Muscle layer of duodenum (tissue), 2 donors: Measurements from ENCODE around the gene FOXF1.

Source experiments
- H3K27ac ChIP-seq: one replicate; pipeline ENCODE4 v1.7.0; 2013; ENCODE audit warnings: mild to moderate bottlenecking, low read length
- H3K27me3 ChIP-seq: one replicate; pipeline ENCODE4 v1.7.0; 2013; ENCODE audit warnings: low read depth, mild to moderate bottlenecking, control low read depth, low read length
- H3K36me3 ChIP-seq, 2 donors: one replicate each; pipeline ENCODE4 v1.7.0; 2013; ENCODE audit warnings: low read length in 2 of 2, control low read depth in 1 of 2, mild to moderate bottlenecking in 1 of 2; ENCODE audit not compliant: insufficient read depth in 2 of 2, control insufficient read depth in 1 of 2
- H3K4me1 ChIP-seq, 2 donors: one replicate each; pipeline ENCODE4 v1.7.0; 2013; ENCODE audit warnings: low read length in 2 of 2, mild to moderate bottlenecking in 2 of 2, control low read depth in 1 of 2, moderate library complexity in 1 of 2; ENCODE audit not compliant: insufficient read depth in 2 of 2, control insufficient read depth in 1 of 2
- H3K4me3 ChIP-seq, 2 donors: one replicate each; pipeline ENCODE4 v1.7.0; 2013; ENCODE audit warnings: low read length in 2 of 2, low read depth in 1 of 2, mild to moderate bottlenecking in 1 of 2
- H3K9me3 ChIP-seq, 2 donors: one replicate each; pipeline ENCODE4 v1.7.0; 2013; ENCODE audit warnings: low read length in 2 of 2, control low read depth in 1 of 2, mild to moderate bottlenecking in 1 of 2; ENCODE audit not compliant: control insufficient read depth in 1 of 2
- donor health status: healthy.

The FOXF1 gene

DNA sequence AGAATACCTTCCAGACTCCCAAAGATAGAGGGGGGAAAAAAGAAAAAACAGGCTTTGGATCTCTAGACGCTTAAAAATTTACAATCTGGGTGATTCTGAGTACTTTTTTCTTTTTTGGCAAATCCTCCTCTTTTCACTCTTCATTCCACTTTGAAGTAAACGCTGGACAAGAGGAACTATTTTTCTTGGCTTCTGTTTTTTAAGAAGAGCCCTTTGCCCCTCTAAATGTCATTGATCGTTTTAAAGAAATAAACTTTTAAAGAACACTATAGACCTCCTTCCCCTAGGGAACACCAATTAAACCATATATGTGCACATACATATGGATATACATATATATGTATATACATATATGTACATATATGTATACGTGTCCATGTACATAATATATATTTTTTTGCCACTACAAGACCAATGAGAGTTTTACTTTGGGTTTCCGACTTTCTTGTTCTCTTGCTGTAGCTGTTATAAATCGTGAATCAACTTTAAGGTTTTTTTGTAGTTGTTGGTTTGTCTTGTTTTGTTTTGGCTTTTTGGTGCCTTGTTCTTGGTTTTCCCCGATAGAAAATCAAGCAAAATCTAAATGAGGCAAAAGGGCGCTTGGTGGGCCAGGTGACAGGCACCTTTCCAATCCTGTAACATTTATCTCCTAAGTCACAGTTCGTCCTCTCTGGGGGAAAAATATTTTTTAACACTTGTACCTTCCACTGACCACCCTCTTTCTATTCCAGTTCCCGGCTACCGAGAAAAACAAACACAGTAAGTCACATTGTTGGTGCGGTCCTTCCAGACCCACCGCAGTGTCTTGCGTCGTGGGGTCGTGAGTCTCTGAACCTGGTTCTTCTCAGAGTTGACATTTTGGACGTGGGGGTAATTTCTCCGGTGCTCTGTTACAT is 4.4 kb downstream of the FOXF1 start:
- H3K4me3 ChIP-seq = peak overlapping the region; percentile 83 to 87
- peaks cover 11% of the 10 kb centered on the region for H3K27me3 ChIP-seq
- no peaks in the 10 kb centered on the region for H3K9me3 ChIP-seq
- no peaks in the 10 kb centered on the region for H3K36me3 ChIP-seq
- peak overlapping the region; percentile 83 for H3K27ac ChIP-seq
- H3K4me1 ChIP-seq = peaks cover 3 to 20% of the 10 kb centered on the region in 2 donors

DNA sequence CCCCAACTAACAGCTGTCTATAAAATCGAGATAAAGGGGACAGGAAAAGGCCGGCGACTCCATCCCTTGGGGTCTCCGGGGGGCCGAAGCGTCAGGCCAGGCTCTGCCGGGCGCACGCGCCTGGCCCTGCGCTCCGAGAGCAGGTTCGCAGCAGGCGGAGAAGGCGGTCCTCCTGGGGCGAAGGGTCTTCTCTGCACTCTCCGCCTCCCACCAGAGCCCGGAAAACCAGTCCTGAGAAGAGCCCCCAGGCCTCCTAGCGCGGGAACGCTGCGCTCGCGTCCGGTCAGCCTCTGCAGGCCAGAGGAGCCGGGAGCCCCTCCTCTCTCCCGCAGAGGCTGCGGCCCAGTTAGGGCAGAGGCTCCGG is 5.1 kb downstream of the FOXF1 start:
- H3K27me3 ChIP-seq = peaks cover 11% of the 10 kb centered on the region
- H3K36me3 ChIP-seq = no peaks in the 10 kb centered on the region
- peak overlapping the region; percentile 83 to 87 for H3K4me3 ChIP-seq
- peak overlapping the region; percentile 83 for H3K27ac ChIP-seq
- H3K4me1 ChIP-seq = peaks cover 6 to 27% of the 10 kb centered on the region in 2 donors
- no peaks in the 10 kb centered on the region for H3K9me3 ChIP-seq

DNA sequence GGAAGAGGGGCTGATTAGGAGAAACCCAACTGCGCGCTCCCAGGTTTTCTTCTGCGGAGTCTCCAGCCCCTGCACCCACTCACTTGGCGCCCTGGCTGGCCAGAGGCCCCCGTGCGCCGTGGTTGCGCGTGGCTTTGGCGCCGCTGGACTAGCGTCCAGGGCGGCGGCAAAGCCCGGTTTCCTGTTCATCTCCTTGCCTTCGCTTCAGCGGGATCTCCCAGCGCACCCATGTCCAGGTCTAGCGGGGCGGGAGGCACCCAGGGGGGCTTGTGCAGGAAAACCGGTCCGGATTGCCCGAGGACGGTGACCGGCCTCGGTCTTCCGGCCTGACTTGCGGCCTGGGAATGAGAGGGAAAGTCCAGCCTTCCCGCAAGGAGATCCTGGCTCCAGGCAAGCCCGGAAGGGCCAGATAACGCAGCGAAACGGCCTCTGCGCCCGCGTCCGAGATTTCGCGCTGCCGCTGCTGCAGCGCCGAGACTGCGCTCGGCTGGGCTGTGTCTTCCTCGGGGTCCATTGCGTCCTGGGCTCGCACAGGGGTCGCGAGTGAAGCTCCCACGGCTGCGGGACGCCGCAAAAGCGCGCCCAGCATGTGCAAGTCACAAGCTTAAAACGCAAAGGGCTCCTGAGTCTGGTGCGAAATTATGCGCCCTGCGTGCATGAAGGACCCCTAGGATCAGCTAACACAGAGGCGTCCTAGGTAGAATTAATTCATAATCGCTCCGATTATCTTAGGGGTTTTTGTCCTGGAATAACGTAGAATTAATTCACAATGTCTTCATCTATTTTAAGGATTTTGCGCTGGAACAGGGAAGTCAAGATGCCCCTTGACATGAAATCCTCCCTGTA is 5.7 kb downstream of the FOXF1 start:
- H3K4me1 ChIP-seq = peaks cover 7 to 31% of the 10 kb centered on the region in 2 donors
- H3K9me3 ChIP-seq = no peaks in the 10 kb centered on the region
- H3K4me3 ChIP-seq = peak overlapping the region; percentile 83 to 87
- peaks cover 11% of the 10 kb centered on the region for H3K27me3 ChIP-seq
- H3K36me3 ChIP-seq = no peaks in the 10 kb centered on the region
- peak overlapping the region; percentile 83 for H3K27ac ChIP-seq

DNA sequence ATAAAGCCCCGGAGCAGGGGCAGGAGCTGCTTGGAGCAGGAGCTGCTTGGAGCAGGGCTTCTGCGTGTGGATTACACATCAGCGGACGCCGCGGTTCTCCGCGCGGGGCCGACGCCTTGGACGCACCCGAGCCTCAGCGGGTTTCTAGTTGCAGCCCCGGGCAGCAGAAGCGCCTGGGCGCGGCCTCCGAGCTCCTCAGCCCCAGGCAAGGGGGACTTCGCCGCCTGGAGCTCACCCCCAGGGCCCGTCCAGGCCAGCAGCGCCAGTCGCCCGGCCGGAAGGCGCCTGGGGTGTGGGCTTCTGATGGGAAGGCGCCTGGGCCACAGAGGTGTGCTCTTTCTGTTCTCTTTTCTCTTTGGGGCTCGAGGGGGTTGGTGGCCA is 6.3 kb downstream of the FOXF1 start:
- peak overlapping the region; percentile 83 to 87 for H3K4me3 ChIP-seq
- H3K27ac ChIP-seq = peak overlapping the region; percentile 83
- peaks cover 7 to 31% of the 10 kb centered on the region in 2 donors for H3K4me1 ChIP-seq
- no peaks in the 10 kb centered on the region for H3K36me3 ChIP-seq
- H3K9me3 ChIP-seq = no peaks in the 10 kb centered on the region
- H3K27me3 ChIP-seq = peaks cover 7% of the 10 kb centered on the region

DNA sequence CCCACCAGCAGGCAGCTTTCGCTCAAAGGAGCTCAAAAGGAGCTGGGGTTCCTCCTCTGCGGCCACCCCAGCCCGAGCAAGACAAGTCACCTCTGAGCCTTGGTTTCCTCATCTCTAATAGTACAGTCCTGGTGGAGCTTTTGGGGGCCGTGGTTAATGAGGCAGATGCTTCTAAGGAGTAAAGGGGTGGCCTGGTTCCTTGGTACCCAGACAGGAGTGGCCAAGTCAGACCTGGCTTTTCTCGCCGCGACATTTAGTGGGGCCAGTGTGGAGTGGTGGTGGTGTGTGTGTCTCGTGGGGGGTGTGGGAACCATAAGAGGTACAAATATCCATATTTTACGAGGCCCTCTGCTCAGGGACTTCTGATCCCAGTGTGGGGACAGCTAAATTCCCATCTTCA is 6.7 kb downstream of the FOXF1 start:
- Histone ChIP-seq H3K4me1 (peaks cover 7 to 31% of the 10 kb centered on the region in 2 donors), H3K27me3 (peaks cover 5% of the 10 kb centered on the region), H3K4me3 (peak overlapping the region; percentile 5 to 87), H3K36me3 (no peaks in the 10 kb centered on the region), H3K27ac (peak overlapping the region; percentile 83), H3K9me3 (no peaks in the 10 kb centered on the region)

DNA sequence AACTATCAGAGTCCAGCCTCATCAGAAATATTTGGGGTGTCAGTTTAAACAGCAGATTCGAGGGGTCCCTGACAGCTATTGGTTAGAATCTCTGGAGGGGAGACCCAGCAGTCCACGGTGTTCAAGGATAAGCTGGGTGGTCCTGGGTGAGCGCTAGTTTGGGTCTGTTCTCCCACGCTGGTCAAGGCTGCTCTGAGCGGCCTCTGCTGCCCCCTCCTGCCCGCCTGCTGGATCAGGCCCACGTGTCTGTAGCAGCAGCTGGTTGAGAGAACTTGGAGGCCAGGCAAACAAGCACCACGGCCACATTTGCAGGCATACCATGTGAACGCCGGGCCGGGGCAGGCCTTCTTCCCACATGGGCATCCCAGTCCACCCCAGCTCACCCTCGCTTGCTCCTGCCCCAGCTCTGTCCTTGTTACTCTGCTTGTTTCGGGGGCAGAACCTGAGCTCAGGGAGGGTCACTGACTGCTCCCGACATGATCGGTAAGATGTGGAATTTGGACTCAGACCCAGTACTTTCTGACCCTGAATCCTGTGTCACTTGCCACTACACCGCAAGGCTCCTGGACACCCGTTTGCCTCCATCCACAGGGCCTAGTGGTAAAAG is 7.4 kb downstream of the FOXF1 start:
- H3K4me1 ChIP-seq = peaks cover 7 to 31% of the 10 kb centered on the region in 2 donors
- no peaks in the 10 kb centered on the region for H3K9me3 ChIP-seq
- H3K27ac ChIP-seq = peak overlapping the region; percentile 83
- H3K27me3 ChIP-seq = peaks cover 5% of the 10 kb centered on the region
- peak overlapping the region; percentile 5 to 87 for H3K4me3 ChIP-seq
- no peaks in the 10 kb centered on the region for H3K36me3 ChIP-seq

DNA sequence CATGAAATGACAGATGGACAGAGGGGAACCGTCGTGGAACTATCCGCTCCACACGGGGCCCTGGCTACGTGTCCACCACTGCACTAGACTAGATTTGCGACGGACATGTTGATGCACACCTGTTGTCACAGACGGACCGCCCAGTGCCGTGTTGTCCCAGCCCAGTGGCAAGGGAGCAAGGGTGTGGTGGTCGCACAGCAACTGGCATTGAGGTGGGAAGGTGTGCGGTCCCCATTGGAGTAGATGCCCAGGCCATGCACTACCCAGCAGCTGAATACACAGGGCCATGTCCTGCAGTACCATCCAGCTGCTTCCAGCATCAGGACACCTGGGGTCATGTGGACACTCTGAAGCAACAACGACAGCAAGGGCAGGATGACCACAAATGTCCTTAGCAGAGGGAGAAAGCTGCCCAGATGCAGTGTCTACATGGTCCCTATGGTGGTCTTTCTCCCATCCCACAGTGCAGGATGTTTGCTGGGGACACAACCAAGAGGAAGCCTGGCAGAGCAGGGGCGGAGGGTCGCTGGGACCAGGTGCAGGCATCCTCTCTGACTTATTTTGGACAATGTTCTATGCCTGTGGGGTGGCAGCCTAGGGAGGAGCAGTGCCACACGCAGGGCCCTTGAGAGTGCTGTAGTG is 8.8 kb downstream of the FOXF1 start:
- Histone ChIP-seq H3K9me3 (no peaks in the 10 kb centered on the region), H3K27me3 (peaks cover 5% of the 10 kb centered on the region), H3K27ac (peak overlapping the region; percentile 2), H3K36me3 (no peaks in the 10 kb centered on the region), H3K4me1 (peaks cover 7 to 39% of the 10 kb centered on the region in 2 donors), H3K4me3 (peak overlapping the region in 1 of 2 donors; percentile 47)

DNA sequence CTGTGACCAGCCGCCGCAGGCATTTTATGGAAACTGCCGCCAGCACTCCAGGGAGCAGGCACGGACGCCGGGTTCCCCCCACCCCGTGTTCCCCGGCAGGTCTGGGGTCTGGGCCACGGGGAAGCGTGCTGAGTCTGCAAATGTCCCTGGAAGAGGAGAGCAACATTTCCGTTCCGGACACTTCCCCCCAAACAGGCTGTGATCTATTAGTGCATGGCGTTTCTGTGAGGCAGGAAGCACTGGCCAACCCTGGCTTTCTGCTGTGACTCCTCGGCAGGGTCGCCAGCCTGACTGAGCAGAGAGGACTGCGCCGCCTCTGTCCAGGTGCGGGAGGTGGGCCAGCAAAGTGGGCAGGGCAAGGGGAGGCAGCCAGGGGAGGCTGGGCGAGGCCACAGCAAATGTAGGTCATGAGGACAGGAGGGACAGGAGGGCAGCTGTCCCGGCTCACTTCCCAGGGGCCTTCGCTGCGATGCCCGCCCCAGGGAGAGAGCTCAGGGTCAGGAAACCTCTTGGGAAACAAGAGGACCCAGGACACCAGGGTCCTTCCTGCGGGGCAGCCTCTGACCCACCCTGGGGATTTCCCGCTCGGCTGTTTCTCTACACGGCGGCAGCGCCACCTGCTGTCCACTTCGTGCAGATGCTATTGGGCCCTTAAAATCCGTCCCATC is 9.5 kb downstream of the FOXF1 start:
- Histone ChIP-seq H3K4me1 (peaks cover 7 to 40% of the 10 kb centered on the region in 2 donors), H3K9me3 (no peaks in the 10 kb centered on the region), H3K36me3 (no peaks in the 10 kb centered on the region), H3K4me3 (peak overlapping the region; percentile 21 to 47), H3K27ac (no peak overlapping the region), H3K27me3 (peaks cover 5% of the 10 kb centered on the region)

DNA sequence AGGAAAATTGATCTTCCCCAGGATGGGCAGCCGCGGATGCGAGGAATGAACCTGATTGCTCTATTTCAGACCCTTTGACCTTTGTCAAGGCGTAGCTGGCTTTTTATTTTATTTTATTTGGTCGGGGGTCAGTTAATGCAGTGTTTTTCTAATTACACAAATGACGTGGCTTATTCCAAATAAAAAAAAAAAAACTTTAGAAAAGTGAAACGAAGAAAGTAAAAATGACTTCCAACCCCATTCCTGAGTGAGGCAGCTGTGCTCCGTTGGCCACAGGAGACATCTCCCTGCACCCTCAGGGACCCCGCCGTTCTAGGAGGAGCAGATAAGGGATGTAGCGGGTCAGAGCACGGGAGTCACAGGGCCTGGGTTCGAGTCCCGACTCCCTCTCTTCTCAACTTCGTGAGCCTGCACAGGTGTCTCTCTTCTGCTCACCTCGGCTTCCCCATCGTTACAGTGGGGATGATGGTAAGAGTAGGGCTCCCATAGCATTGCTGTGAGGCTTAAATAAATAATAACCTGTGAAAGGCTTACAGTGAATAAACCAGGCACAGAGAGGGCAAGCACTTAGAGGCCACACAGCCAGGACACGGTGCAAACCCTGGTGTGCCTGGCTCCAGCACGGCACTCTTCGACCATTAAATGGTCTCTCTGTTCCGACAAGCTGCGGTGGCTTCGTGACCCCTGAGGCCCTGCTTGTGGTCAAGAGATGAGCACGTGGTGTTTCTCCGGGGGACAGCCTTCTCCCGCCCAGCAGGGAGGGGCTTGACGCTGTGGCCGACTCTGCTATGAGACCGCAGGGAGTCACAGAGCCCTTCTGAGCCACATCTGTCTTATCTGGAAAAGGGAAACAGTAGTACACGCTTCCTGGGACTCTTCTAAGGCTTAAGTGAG is 10.2 kb downstream of the FOXF1 start:
- H3K4me3 ChIP-seq = peak overlapping the region; percentile 21 to 47
- H3K9me3 ChIP-seq = no peaks in the 10 kb centered on the region
- peaks cover 5% of the 10 kb centered on the region for H3K27me3 ChIP-seq
- no peaks in the 10 kb centered on the region for H3K36me3 ChIP-seq
- H3K27ac ChIP-seq = no peak overlapping the region
- peaks cover 7 to 40% of the 10 kb centered on the region in 2 donors for H3K4me1 ChIP-seq
